Colonic mucosa (tissue), 4 donors: Measurements from ENCODE around the gene ESRRA. TPM values are rescaled to one million over a fixed set of nuclear protein-coding genes. Genes with fewer than 3 reads are reported as not detected.

Source experiments
- DNase-seq: peaks from one replicate; pipeline ENCODE4 v3.0.0-alpha.2; 2020
- H3K27ac ChIP-seq: fragments of 200-600 bp; one replicate; pipeline ENCODE4 v1.8.0; 2021
- H3K27me3 ChIP-seq: fragments of 200-600 bp; one replicate; pipeline ENCODE4 v1.8.0; 2021
- H3K36me3 ChIP-seq: fragments of 200-600 bp; one replicate; pipeline ENCODE4 v1.8.0; 2021
- H3K4me1 ChIP-seq: fragments of 200-600 bp; one replicate; pipeline ENCODE4 v1.8.0; 2021; ENCODE audit warnings: mild to moderate bottlenecking
- H3K4me3 ChIP-seq: fragments of 200-600 bp; one replicate; pipeline ENCODE4 v1.8.0; 2021
- H3K9ac ChIP-seq, 2 donors: one replicate each; pipeline ENCODE4 v1.7.0; 2013; ENCODE audit warnings: control low read depth in 2 of 2, low read depth in 2 of 2, low read length in 2 of 2
- H3K9me3 ChIP-seq: fragments of 200-600 bp; one replicate; pipeline ENCODE4 v1.8.0; 2021
- intact Hi-C: fragments of 100-400 bp; cut with DNase I; formaldehyde crosslinking; loops from one replicate; pipeline ENCODE4 v1.14.1; 2022
- total RNA-seq, 2 donors: library from RNA; stranded (reverse); fragmentation: NEBNext Ultra II Directional in 1 of 2; extraction: Animal tissue kit (Norgen Biotek cat#: 25700) in 1 of 2; gene quantifications; one replicate each; pipeline ENCODE4 v1.2.1, GENCODE V29; 2021
- TF ChIP-seq, protein P1 (sequence below): fragments of 200-600 bp; IDR thresholded peaks from one replicate; pipeline ENCODE4 v1.8.0; 2022; ENCODE audit warnings: antibody characterized with exemption, mild to moderate bottlenecking
- donor health status: healthy.
- donor health status: DM: no; HTN: no; CAD: no.
- donor health status: DM: no; HTN: no; CAD: no.

ESRRA gene
- total RNA-seq, 2 donors from 2014 or later, result 150 to 187 TPM

GRCh38 chr11:64260147-64260708 is 45.1 kb upstream of the ESRRA start:
- no peaks in the 10 kb centered on the region for H3K27me3 ChIP-seq
- no peak overlapping the region for H3K27ac ChIP-seq
- H3K4me3 ChIP-seq, result no peak overlapping the region
- TF ChIP-seq, protein P1, sequence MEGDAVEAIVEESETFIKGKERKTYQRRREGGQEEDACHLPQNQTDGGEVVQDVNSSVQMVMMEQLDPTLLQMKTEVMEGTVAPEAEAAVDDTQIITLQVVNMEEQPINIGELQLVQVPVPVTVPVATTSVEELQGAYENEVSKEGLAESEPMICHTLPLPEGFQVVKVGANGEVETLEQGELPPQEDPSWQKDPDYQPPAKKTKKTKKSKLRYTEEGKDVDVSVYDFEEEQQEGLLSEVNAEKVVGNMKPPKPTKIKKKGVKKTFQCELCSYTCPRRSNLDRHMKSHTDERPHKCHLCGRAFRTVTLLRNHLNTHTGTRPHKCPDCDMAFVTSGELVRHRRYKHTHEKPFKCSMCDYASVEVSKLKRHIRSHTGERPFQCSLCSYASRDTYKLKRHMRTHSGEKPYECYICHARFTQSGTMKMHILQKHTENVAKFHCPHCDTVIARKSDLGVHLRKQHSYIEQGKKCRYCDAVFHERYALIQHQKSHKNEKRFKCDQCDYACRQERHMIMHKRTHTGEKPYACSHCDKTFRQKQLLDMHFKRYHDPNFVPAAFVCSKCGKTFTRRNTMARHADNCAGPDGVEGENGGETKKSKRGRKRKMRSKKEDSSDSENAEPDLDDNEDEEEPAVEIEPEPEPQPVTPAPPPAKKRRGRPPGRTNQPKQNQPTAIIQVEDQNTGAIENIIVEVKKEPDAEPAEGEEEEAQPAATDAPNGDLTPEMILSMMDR, result no peak
- no peak overlapping the region for H3K9ac ChIP-seq
- DNase-seq, result no peak
- H3K9me3 ChIP-seq, result no peaks in the 10 kb centered on the region
- H3K4me1 ChIP-seq, result no peaks in the 10 kb centered on the region
- intact Hi-C loops, result no loop called here
- peaks cover 27% of the 10 kb centered on the region for H3K36me3 ChIP-seq

DNA sequence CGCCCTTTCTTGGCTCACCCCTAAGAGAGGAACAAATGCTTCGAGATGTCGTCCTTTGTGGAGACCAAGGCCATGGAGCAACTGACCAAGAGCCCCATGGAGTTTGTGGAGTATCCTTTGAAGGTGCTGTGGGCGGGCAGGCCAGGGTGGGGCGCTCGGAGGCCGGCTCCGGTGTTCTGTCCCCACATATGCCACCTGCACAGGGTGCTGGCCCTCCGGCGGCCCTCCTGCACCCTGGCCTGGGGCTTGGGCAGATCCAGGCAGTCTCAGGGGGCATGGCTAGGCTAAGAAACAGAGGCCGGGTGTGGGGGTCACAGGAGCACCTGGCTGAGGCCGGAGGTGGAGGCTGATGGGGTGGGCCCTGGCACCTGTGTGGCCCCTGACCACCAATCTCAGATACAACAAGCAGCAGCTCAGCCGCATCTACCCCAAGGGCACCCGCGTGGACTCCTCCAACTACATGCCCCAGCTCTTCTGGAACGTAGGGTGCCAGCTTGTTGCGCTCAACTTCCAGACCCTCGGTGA is 43.7 kb upstream of the ESRRA start:
- Histone ChIP-seq H3K9ac (no peak overlapping the region), H3K4me3 (no peak overlapping the region), H3K36me3 (peaks cover 31% of the 10 kb centered on the region), H3K9me3 (no peaks in the 10 kb centered on the region), H3K27ac (no peak overlapping the region), H3K27me3 (no peaks in the 10 kb centered on the region), H3K4me1 (no peaks in the 10 kb centered on the region)
- intact Hi-C loops, result no loop called here
- DNase-seq, result no peak
- TF ChIP-seq, protein P1, result no peak

- intact Hi-C loops, result no loop called here
- peaks cover 31% of the 10 kb centered on the region for H3K36me3 ChIP-seq
- DNase-seq, result no peak
Observed at GRCh38 chr11:64262271-64263002, 42.9 kb upstream of the ESRRA start.

DNA sequence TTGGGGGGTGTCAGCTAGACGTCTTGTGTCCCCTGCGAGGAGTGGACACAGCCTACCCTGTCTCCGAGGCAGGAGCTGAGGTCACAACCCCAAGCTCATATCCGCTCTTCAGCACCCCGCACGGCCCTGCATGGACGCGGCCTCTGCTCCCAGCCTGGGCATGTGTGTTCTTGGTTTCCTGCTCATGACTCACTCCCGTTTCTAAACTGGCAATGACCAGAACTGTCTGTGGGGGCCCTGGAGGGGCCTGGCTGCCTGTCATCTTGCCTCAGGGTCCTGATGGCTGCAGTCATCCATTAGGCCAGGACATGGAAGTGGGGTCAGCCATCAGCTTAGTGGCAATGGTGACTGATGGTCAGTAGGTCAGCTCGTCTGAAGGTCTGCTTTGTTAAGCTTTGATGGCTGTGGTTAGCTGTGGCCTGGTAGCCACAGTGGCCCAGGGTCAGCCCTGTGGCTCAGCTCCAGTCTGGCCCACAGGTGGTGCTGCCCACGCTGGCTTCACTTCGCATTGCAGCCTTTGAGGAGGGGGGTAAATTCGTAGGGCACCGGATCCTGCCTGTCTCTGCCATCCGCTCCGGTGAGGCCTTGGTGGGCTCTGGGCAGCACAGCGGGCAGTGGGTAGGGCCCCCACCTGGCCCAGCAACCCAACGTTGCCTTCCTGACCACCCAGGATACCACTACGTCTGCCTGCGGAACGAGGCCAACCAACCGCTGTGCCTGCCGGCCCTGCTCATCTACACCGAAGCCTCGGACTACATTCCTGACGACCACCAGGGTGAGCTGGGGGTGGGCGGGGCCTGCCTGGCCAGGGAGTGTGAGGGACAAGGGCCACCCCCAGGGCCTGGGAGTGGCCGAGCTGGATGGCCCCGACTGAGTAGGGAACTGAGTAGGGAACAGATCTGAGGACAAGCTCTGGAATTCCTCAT is 42.0 kb upstream of the ESRRA start:
- TF ChIP-seq, protein P1, result no peak
- no peaks in the 10 kb centered on the region for H3K9me3 ChIP-seq
- intact Hi-C loops, result no loop called here
- no peak overlapping the region for H3K27ac ChIP-seq
- no peaks in the 10 kb centered on the region for H3K27me3 ChIP-seq
- H3K36me3 ChIP-seq, result peaks cover 31% of the 10 kb centered on the region
- H3K4me3 ChIP-seq, result no peak overlapping the region
- H3K9ac ChIP-seq, result no peak overlapping the region
- no peak for DNase-seq
- H3K4me1 ChIP-seq, result peaks cover 9% of the 10 kb centered on the region

More at GRCh38 chr11:64262271-64263002, 42.9 kb upstream of the ESRRA start:
- Histone ChIP-seq H3K27ac (no peak overlapping the region), H3K27me3 (no peaks in the 10 kb centered on the region), H3K4me3 (no peak overlapping the region), H3K9ac (no peak overlapping the region), H3K4me1 (peaks cover 3% of the 10 kb centered on the region), H3K9me3 (no peaks in the 10 kb centered on the region)
- TF ChIP-seq, protein P1, result no peak

- DNase-seq, result no peak
- peaks cover 15% of the 10 kb centered on the region for H3K4me1 ChIP-seq
- intact Hi-C loops, result no loop called here
- TF ChIP-seq, protein P1, result no peak
- H3K9me3 ChIP-seq, result no peaks in the 10 kb centered on the region
- H3K4me3 ChIP-seq, result no peak overlapping the region
- no peak overlapping the region for H3K9ac ChIP-seq
- H3K36me3 ChIP-seq, result peaks cover 27% of the 10 kb centered on the region
- H3K27me3 ChIP-seq, result no peaks in the 10 kb centered on the region
- H3K27ac ChIP-seq, result no peak overlapping the region
Observed at GRCh38 chr11:64263947-64264317, 41.4 kb upstream of the ESRRA start.
